Sigmoid colon (tissue), 7 donors: ENCODE results near the gene GBP4. TPM values are rescaled to one million over a fixed set of nuclear protein-coding genes. Genes with fewer than 3 reads are reported as not detected.

Experiments used
- DNase-seq: peaks from one replicate; pipeline ENCODE4 v3.0.0-alpha.2; 2019
- H3K27ac ChIP-seq, 4 donors: fragments of 200-600 bp; sonication (generic); one replicate each; pipeline ENCODE4 v1.5.1; 2016 to 2019; ENCODE audit warnings: mild to moderate bottlenecking in 1 of 4
- H3K27me3 ChIP-seq, 3 donors: fragments of 200-600 bp; sonication (generic); one replicate each; pipeline ENCODE4 v1.5.1; 2019; ENCODE audit warnings: mild to moderate bottlenecking in 1 of 3
- H3K36me3 ChIP-seq, 4 donors: fragments of 200-600 bp; sonication (generic); one replicate each; pipeline ENCODE4 v1.5.1; 2016 to 2019
- H3K4me1 ChIP-seq, 4 donors: fragments of 200-600 bp; sonication (generic); one replicate each; pipeline ENCODE4 v1.5.1; 2017 to 2019
- H3K4me3 ChIP-seq, 4 donors: fragments of 200-600 bp; sonication (generic); one replicate each; pipeline ENCODE4 v1.5.1; 2017 to 2019; ENCODE audit warnings: mild to moderate bottlenecking in 2 of 4, moderate library complexity in 1 of 4
- H3K9me3 ChIP-seq, 4 donors: fragments of 200-600 bp in 3 of 4; sonication (generic) in 3 of 4; one replicate each; pipeline versions ENCODE4 v1.5.1 to v1.6.1; 2013 to 2019
- CTCF ChIP-seq, 4 experiments: fragments of 450-650 bp in 3 of 4; fragments of 200-600 bp in 1 of 4; IDR thresholded peaks; one replicate each; pipeline ENCODE4 v1.5.1; 2016 to 2019; ENCODE audit warnings: antibody characterized with exemption in 4 of 4, mild to moderate bottlenecking in 3 of 4, moderate library complexity in 2 of 4
- EP300 ChIP-seq, 4 donors: sonication (generic); formaldehyde crosslinking; IDR thresholded peaks; one replicate each; pipeline ENCODE4 v1.6.1; 2017; ENCODE audit warnings: antibody characterized with exemption in 4 of 4
- POLR2A ChIP-seq, 2 donors: fragments of 450-650 bp; IDR thresholded peaks; one replicate each; pipeline ENCODE4 v1.6.1; 2016; ENCODE audit warnings: antibody characterized with exemption in 2 of 2, mild to moderate bottlenecking in 2 of 2, moderate library complexity in 2 of 2
- POLR2AphosphoS5 ChIP-seq, 4 donors: sonication (generic); formaldehyde crosslinking; IDR thresholded peaks; one replicate each; pipeline ENCODE4 v1.6.1; 2017; ENCODE audit warnings: antibody characterized with exemption in 4 of 4
- WGBS, 2 donors: extraction: QIAGEN DNeasy Blood & Tissue Kit; methylation state at CpG; one replicate each; pipeline ENCODE4 v1.1.7; 2013; 5-methylcytosine and 5-hydroxymethylcytosine counted together
- intact Hi-C: fragments of 100-400 bp; cut with DNase I; formaldehyde crosslinking; loops from one replicate; pipeline ENCODE4 v1.15.1; 2023
- polyA plus RNA-seq, 3 donors: library from polyadenylated mRNA; stranded (reverse); fragments of 200-250 nt; gene quantifications; one replicate each; pipeline ENCODE4 v1.2.3, GENCODE V29; 2013
- total RNA-seq, 4 donors: library from RNA; depleted of rRNA; stranded (reverse); fragments of >200 nt; gene quantifications; one replicate each; pipeline ENCODE4 v1.1.0, GENCODE V29; 2016
- donor health status: healthy with polysubstance abuse.
- donor health status: Bipolar disorder and iron deficiency.
- donor health status: healthy.

Gene GBP4
- total and polyA plus RNA-seq, 7 donors: 1.8 to 26.1 (median 3.1) TPM

- no peaks in the 10 kb centered on the region for H3K36me3 ChIP-seq
- TF ChIP-seq CTCF (IDR thresholded peaks at IDR 0.05) (no peak), POLR2A (IDR thresholded peaks at IDR 0.05) (no peak), EP300 (IDR thresholded peaks at IDR 0.05) (no peak), POLR2AphosphoS5 (IDR thresholded peaks at IDR 0.05) (no peak)
- H3K4me1 ChIP-seq: no peaks in the 10 kb centered on the region
- no peaks in the 10 kb centered on the region for H3K9me3 ChIP-seq
- intact Hi-C loops: no loop called here
- H3K4me3 ChIP-seq: no peak overlapping the region
- no peaks in the 10 kb centered on the region for H3K27me3 ChIP-seq
- DNase-seq: no peak
- WGBS, 2 donors: 81 to 88% methylated on average over 2 of the region's 2 CpGs
- H3K27ac ChIP-seq: no peak overlapping the region
These were observed 31.0 kb downstream of the GBP4 start for GRCh38 chr1:89167590-89168230.

- intact Hi-C loops: no loop called here
- 28 to 51% methylated on average over 1 of the region's 1 CpG for WGBS, 2 donors
These were observed 32.0 kb downstream of the GBP4 start for GRCh38 chr1:89166705-89167104.

GRCh38 chr1:89165811-89166210, 32.9 kb downstream of the GBP4 start:
- no peaks in the 10 kb centered on the region for H3K36me3 ChIP-seq
- H3K4me1 ChIP-seq: no peaks in the 10 kb centered on the region
- 92 to 95% methylated on average over 5 of the region's 5 CpGs for WGBS, 2 donors
- DNase-seq: no peak
- H3K27me3 ChIP-seq: no peaks in the 10 kb centered on the region
- H3K4me3 ChIP-seq: no peak overlapping the region
- H3K27ac ChIP-seq: no peak overlapping the region
- intact Hi-C loops: no loop called here
- no peaks in the 10 kb centered on the region for H3K9me3 ChIP-seq
- TF ChIP-seq POLR2A (IDR thresholded peaks at IDR 0.05) (no peak), POLR2AphosphoS5 (IDR thresholded peaks at IDR 0.05) (no peak), EP300 (IDR thresholded peaks at IDR 0.05) (no peak), CTCF (IDR thresholded peaks at IDR 0.05) (no peak)

More at GRCh38 chr1:89166705-89167104, 32.0 kb downstream of the GBP4 start:
- Histone ChIP-seq H3K4me3 (no peak overlapping the region), H3K36me3 (no peaks in the 10 kb centered on the region), H3K4me1 (no peaks in the 10 kb centered on the region), H3K27ac (no peak overlapping the region), H3K9me3 (no peaks in the 10 kb centered on the region), H3K27me3 (no peaks in the 10 kb centered on the region)
- TF ChIP-seq POLR2A (IDR thresholded peaks at IDR 0.05) (no peak), CTCF (IDR thresholded peaks at IDR 0.05) (no peak), EP300 (IDR thresholded peaks at IDR 0.05) (no peak), POLR2AphosphoS5 (IDR thresholded peaks at IDR 0.05) (no peak)
- DNase-seq: no peak

- Histone ChIP-seq H3K27ac (no peak overlapping the region), H3K9me3 (no peaks in the 10 kb centered on the region), H3K36me3 (no peaks in the 10 kb centered on the region), H3K4me1 (no peaks in the 10 kb centered on the region), H3K4me3 (no peak overlapping the region), H3K27me3 (no peaks in the 10 kb centered on the region)
- intact Hi-C loops: no loop called here
- WGBS, 2 donors: 48 to 57% methylated on average over 1 of the region's 1 CpG
- DNase-seq: no peak
- no peak for TF ChIP-seq POLR2A (IDR thresholded peaks at IDR 0.05)
- TF ChIP-seq EP300 (IDR thresholded peaks at IDR 0.05): no peak
- no peak for TF ChIP-seq CTCF (IDR thresholded peaks at IDR 0.05)
These were observed 47.7 kb downstream of the GBP4 start for GRCh38 chr1:89151047-89151446.

GRCh38 chr1:89149976-89150375, 48.8 kb downstream of the GBP4 start:
- H3K4me3 ChIP-seq: no peak overlapping the region
- no peaks in the 10 kb centered on the region for H3K27me3 ChIP-seq
- no peaks in the 10 kb centered on the region for H3K4me1 ChIP-seq
- H3K36me3 ChIP-seq: no peaks in the 10 kb centered on the region
- 71 to 76% methylated on average over 3 of the region's 3 CpGs for WGBS, 2 donors
- no peak overlapping the region for H3K27ac ChIP-seq
- H3K9me3 ChIP-seq: no peaks in the 10 kb centered on the region
- DNase-seq: no peak
- intact Hi-C loops: no loop called here
- TF ChIP-seq POLR2A (IDR thresholded peaks at IDR 0.05) (no peak), CTCF (IDR thresholded peaks at IDR 0.05) (no peak), POLR2AphosphoS5 (IDR thresholded peaks at IDR 0.05) (no peak), EP300 (IDR thresholded peaks at IDR 0.05) (no peak)
